H1 (cell line): ENCODE data around the gene TWIST2. TPM values are rescaled to one million over a fixed set of nuclear protein-coding genes. Genes with fewer than 3 reads are reported as not detected.

Experiments used
- CTCF ChIA-PET: fragments of 300-600 bp; sonication (Branson Sonifier 250); formaldehyde crosslinking; loops from one replicate; lab custom pipeline; 2021; ENCODE audit not compliant: partially characterized antibody; lab: Charles Lee
- POLR2A ChIA-PET: fragments of 300-600 bp; sonication (Branson Sonifier 250); formaldehyde crosslinking; loops from one replicate; lab custom pipeline; 2021; ENCODE audit warnings: inconsistent platforms; ENCODE audit not compliant: partially characterized antibody; lab: Charles Lee
- DNase-seq, 2 experiments: peaks; one replicate each; pipeline versions ENCODE4 v3.0.0 to v3.0.0-alpha.2; 2010 to 2022; ENCODE audit warnings: low spot score in 2 of 2, low read depth in 1 of 2, mixed read lengths in 1 of 2
- FAIRE-seq: peaks from 2 replicates; lab custom pipeline; 2011; peaks lifted over from hg19 to GRCh38; lab: Jason Lieb, UNC
- H2AFZ ChIP-seq: 2 replicates; pipeline ENCODE4 v1.8.1; 2012; ENCODE audit warnings: low read length, inconsistent platforms
- H2AK5ac ChIP-seq: 2 replicates; pipeline ENCODE4 v1.6.1; 2013; ENCODE audit warnings: low read depth, low read length
- H2BK120ac ChIP-seq: replicated peaks from 2 replicates; pipeline ENCODE3; 2013; ENCODE audit warnings: low read depth, low read length, inconsistent platforms
- H2BK12ac ChIP-seq: 2 replicates; pipeline ENCODE4 v1.6.1; 2013; ENCODE audit warnings: low read depth, low read length
- H2BK15ac ChIP-seq: 2 replicates; pipeline ENCODE4 v1.6.1; 2013; ENCODE audit warnings: low read length
- H2BK20ac ChIP-seq: 2 replicates; pipeline ENCODE4 v1.6.1; 2013; ENCODE audit warnings: low read length
- H2BK5ac ChIP-seq: 2 replicates; pipeline ENCODE4 v1.6.1; 2013; ENCODE audit warnings: low read depth, low read length
- H3K14ac ChIP-seq: 2 replicates; pipeline ENCODE4 v1.6.1; 2013; ENCODE audit warnings: inconsistent platforms; ENCODE audit not compliant: insufficient read length
- H3K18ac ChIP-seq: 2 replicates; pipeline ENCODE4 v1.6.1; 2013; ENCODE audit warnings: low read length; ENCODE audit errors: extremely low read depth
- H3K23ac ChIP-seq: 2 replicates; pipeline ENCODE4 v1.6.1; 2013; ENCODE audit warnings: inconsistent platforms; ENCODE audit not compliant: insufficient read length
- H3K23me2 ChIP-seq: 2 replicates; pipeline ENCODE4 v1.6.1; 2013; ENCODE audit warnings: low read depth, low read length
- H3K27ac ChIP-seq: 2 replicates; pipeline ENCODE4 v1.6.1; 2011; ENCODE audit warnings: low read depth, low read length, inconsistent platforms
- H3K27me3 ChIP-seq, 4 experiments: replicated peaks in 1 of 4; 1 replicate in 1 of 4; 2 replicates in 3 of 4; pipeline versions ENCODE4 v1.6.1 to v1.8.1; 2011 to 2013; ENCODE audit warnings: low read length in 3 of 4, mild to moderate bottlenecking in 3 of 4, inconsistent platforms in 2 of 4, mixed read lengths in 2 of 4, moderate library complexity in 1 of 4; ENCODE audit not compliant: control insufficient read depth in 3 of 4, insufficient read depth in 3 of 4; ENCODE audit errors: extremely low read depth in 1 of 4
- H3K36me3 ChIP-seq, 4 experiments: 2 replicates each; pipeline versions ENCODE4 v1.6.1 to v1.8.1; 2011 to 2013; ENCODE audit warnings: mild to moderate bottlenecking in 4 of 4, low read length in 3 of 4, moderate library complexity in 2 of 4, control low read depth in 1 of 4, inconsistent platforms in 1 of 4; ENCODE audit not compliant: insufficient read depth in 4 of 4, control insufficient read depth in 2 of 4
- H3K4ac ChIP-seq: replicated peaks from 2 replicates; pipeline ENCODE3; 2013; ENCODE audit warnings: low read length, low read depth, mixed read lengths, inconsistent platforms; ENCODE audit not compliant: insufficient read length
- H3K4me1 ChIP-seq, 4 experiments: replicated peaks in 1 of 4; 1 replicate in 1 of 4; 2 replicates in 3 of 4; pipeline versions ENCODE4 v1.6.1 to v1.8.1; 2011 to 2013; ENCODE audit warnings: low read length in 3 of 4, inconsistent platforms in 2 of 4, mixed read lengths in 1 of 4; ENCODE audit not compliant: insufficient read depth in 4 of 4, control insufficient read depth in 3 of 4
- H3K4me2 ChIP-seq, 2 experiments: 2 replicates each; pipeline versions ENCODE4 v1.6.1 to v1.8.1; 2011 to 2013; ENCODE audit warnings: low read depth in 2 of 2, low read length in 2 of 2, control low read depth in 1 of 2, inconsistent platforms in 1 of 2, mild to moderate bottlenecking in 1 of 2; ENCODE audit not compliant: insufficient read depth in 1 of 2
- H3K4me3 ChIP-seq, 4 experiments: fragments of 200-600, 300-600 bp in 1 of 4; sonication (generic), shearing (Covaris generic), sonication (Bioruptor Twin) in 1 of 4; 2 replicates each; pipeline versions ENCODE4 v1.5.1 to v1.8.1; 2011 to 2016; ENCODE audit warnings: low read length in 4 of 4, low read depth in 3 of 4, control low read depth in 2 of 4, inconsistent platforms in 2 of 4, mild to moderate bottlenecking in 2 of 4, mixed read lengths in 1 of 4, moderate library complexity in 1 of 4; ENCODE audit not compliant: insufficient read depth in 2 of 4; ENCODE audit errors: extremely low read depth in 1 of 4
- H3K56ac ChIP-seq: replicated peaks from 2 replicates; pipeline ENCODE3; 2013; ENCODE audit warnings: low read depth, mild to moderate bottlenecking, mixed read lengths, low read length, inconsistent platforms; ENCODE audit not compliant: insufficient read length
- H3K79me1 ChIP-seq: 2 replicates; pipeline ENCODE4 v1.6.1; 2013; ENCODE audit warnings: low read depth, low read length, control low read depth
- H3K79me2 ChIP-seq, 2 experiments: 2 replicates each; pipeline versions ENCODE4 v1.6.1 to v1.8.1; 2012 to 2013; ENCODE audit warnings: low read length in 2 of 2, mild to moderate bottlenecking in 2 of 2, inconsistent platforms in 1 of 2; ENCODE audit not compliant: insufficient read depth in 2 of 2, control insufficient read depth in 1 of 2
- H3K9ac ChIP-seq, 4 experiments: replicated peaks in 1 of 4; 1 replicate in 1 of 4; 2 replicates in 3 of 4; pipeline versions ENCODE4 v1.6.1 to v1.8.1; 2011 to 2013; ENCODE audit warnings: low read depth in 3 of 4, low read length in 3 of 4, control low read depth in 2 of 4, mild to moderate bottlenecking in 2 of 4, moderate library complexity in 2 of 4, inconsistent platforms in 1 of 4; ENCODE audit errors: extremely low read depth in 1 of 4
- H3K9me3 ChIP-seq, 2 experiments: 2 replicates each; pipeline versions ENCODE4 v1.6.1 to v1.8.1; 2012 to 2013; ENCODE audit warnings: mild to moderate bottlenecking in 2 of 2, moderate library complexity in 2 of 2, control low read depth in 1 of 2, inconsistent platforms in 1 of 2, low read depth in 1 of 2, low read length in 1 of 2, mixed read lengths in 1 of 2; ENCODE audit not compliant: insufficient read depth in 2 of 2
- H4K20me1 ChIP-seq, 2 experiments: replicated peaks in 1 of 2; 2 replicates each; pipeline versions ENCODE3 to v1.8.1; 2011 to 2013; ENCODE audit warnings: inconsistent platforms in 2 of 2, low read length in 2 of 2, mild to moderate bottlenecking in 1 of 2; ENCODE audit not compliant: insufficient read depth in 2 of 2, control insufficient read depth in 1 of 2
- H4K5ac ChIP-seq: 2 replicates; pipeline ENCODE4 v1.6.1; 2013; ENCODE audit warnings: low read length, low read depth, mixed read lengths, inconsistent platforms; ENCODE audit not compliant: insufficient read length
- H4K8ac ChIP-seq: 2 replicates; pipeline ENCODE4 v1.8.0; 2013; ENCODE audit warnings: mild to moderate bottlenecking, moderate library complexity, low read length, inconsistent platforms; ENCODE audit not compliant: insufficient read depth; ENCODE audit errors: extremely low read depth
- H4K91ac ChIP-seq: replicated peaks from 2 replicates; pipeline ENCODE3; 2013; ENCODE audit warnings: low read length, mixed read lengths, inconsistent platforms; ENCODE audit not compliant: insufficient read length
- ASH2L ChIP-seq: fragments of 200-600, 300-600 bp; sonication (generic); IDR thresholded peaks from one replicate; pipeline ENCODE4 v1.7.1; 2017; ENCODE audit warnings: low read length
- ATF2 ChIP-seq: IDR thresholded peaks from 2 replicates; pipeline ENCODE4 v1.6.1; 2012; ENCODE audit warnings: low read length, inconsistent platforms
- BACH1 ChIP-seq: IDR thresholded peaks from 2 replicates; pipeline ENCODE4 v1.6.1; 2012; ENCODE audit warnings: low read length, improper control_type of control experiment
- CBX5 ChIP-seq: fragments of 300-800, 300-1000 bp; sonication (generic); IDR thresholded peaks from 2 replicates; pipeline ENCODE4 v1.7.1; 2016; ENCODE audit warnings: antibody characterized with exemption, low read length, low read depth
- CHD1 ChIP-seq: IDR thresholded peaks from 2 replicates; pipeline ENCODE4 v1.6.1; 2012; ENCODE audit warnings: low read depth, low read length, improper control_type of control experiment
- CHD2 ChIP-seq: IDR thresholded peaks from 2 replicates; pipeline ENCODE4 v1.6.1; 2012; ENCODE audit warnings: low read length, improper control_type of control experiment
- EGR1 ChIP-seq: IDR thresholded peaks from 2 replicates; pipeline ENCODE4 v1.6.1; 2011; ENCODE audit warnings: low read depth, low read length, borderline replicate concordance
- KDM4A ChIP-seq: IDR thresholded peaks from one replicate; pipeline ENCODE4 v1.7.1; 2012; ENCODE audit warnings: low read depth, mild to moderate bottlenecking, moderate library complexity, low read length, inconsistent platforms; ENCODE audit not compliant: severe bottlenecking
- MAFK ChIP-seq: IDR thresholded peaks from 2 replicates; pipeline ENCODE4 v1.6.1; 2012; ENCODE audit warnings: low read depth, mild to moderate bottlenecking, improper control_type of control experiment, low read length
- RXRA ChIP-seq: IDR thresholded peaks from 2 replicates; pipeline ENCODE4 v1.6.1; 2011; ENCODE audit warnings: low read depth, mild to moderate bottlenecking, low read length, moderate library complexity; ENCODE audit not compliant: insufficient read depth
- SIX5 ChIP-seq: IDR thresholded peaks from 2 replicates; pipeline ENCODE4 v1.6.1; 2011; ENCODE audit warnings: mild to moderate bottlenecking, low read depth, low read length
- SP2 ChIP-seq: IDR thresholded peaks from 2 replicates; pipeline ENCODE4 v1.6.1; 2012; ENCODE audit warnings: mild to moderate bottlenecking, low read length, inconsistent platforms
- SRF ChIP-seq: IDR thresholded peaks from 2 replicates; pipeline ENCODE4 v1.6.1; 2011; ENCODE audit warnings: mild to moderate bottlenecking, low read depth, low read length, moderate library complexity
- TCF12 ChIP-seq: IDR thresholded peaks from 2 replicates; pipeline ENCODE4 v1.6.1; 2011; ENCODE audit warnings: low read depth, mild to moderate bottlenecking, low read length
- WGBS, 2 experiments: shearing (Covaris generic) in 1 of 2; methylation state at CpG; one replicate each; pipeline versions ENCODE4 v1.1.6 to v1.1.7; 2013 to 2015; ENCODE audit warnings: low lambda C conversion rate in 2 of 2, mixed read lengths in 2 of 2, inconsistent platforms in 1 of 2, low coverage in 1 of 2, missing lambda C conversion rate in 1 of 2; ENCODE audit not compliant: insufficient replicate concordance in 2 of 2, insufficient coverage in 1 of 2, insufficient read length in 1 of 2; ENCODE audit errors: extremely low coverage in 1 of 2, missing lambda C conversion rate in 1 of 2; 5-methylcytosine and 5-hydroxymethylcytosine counted together
- polyA plus RNA-seq, 7 experiments: library from polyadenylated mRNA; depleted of rRNA in 3 of 7; stranded (reverse) in 5 of 7; unstranded in 2 of 7; fragments of >200 nt in 5 of 7; fragments of 200-250 nt in 2 of 7; gene quantifications; 1 replicate in 5 of 7; 2 replicates in 1 of 7; 4 replicates in 1 of 7; pipeline versions ENCODE4 v1.2.1 to v1.2.3, GENCODE V29; 2011 to 2013; ENCODE audit warnings: missing spikeins in 2 of 7, mixed read lengths in 2 of 7
- total RNA-seq: library from RNA; stranded (reverse); fragmentation: NEBNext Ultra II Directional; extraction: Animal tissue kit (Norgen Biotek cat#: 25700); gene quantifications from 2 replicates; pipeline ENCODE4 v1.2.1, GENCODE V29; 2021

The TWIST2 gene
- total and polyA plus RNA-seq, 2 of the 8 experiments (the other 6 are each of a cell fraction or from before 2014, with no cell fraction given): 2.6 to 4.3 TPM

GRCh38 chr2:238899386-238899785, 51.5 kb downstream of the TWIST2 start:
- H3K79me1 ChIP-seq: no peaks in the 10 kb centered on the region; the same call in 1 of the 2 replicates
- TF ChIP-seq MAFK (no peak), ATF2 (no peak), SIX5 (no peak), BACH1 (no peak), SRF (no peak), TCF12 (no peak), SP2 (no peak), CHD2 (no peak), CBX5 (no peak), KDM4A (no peak), CHD1 (no peak), ASH2L (no peak), EGR1 (no peak), RXRA (no peak)

More at GRCh38 chr2:238899386-238899785, 51.5 kb downstream of the TWIST2 start:
- Histone ChIP-seq H3K4me1 (peaks cover 0 to 10% (median 7%) of the 10 kb centered on the region in 4 experiments; a peak in 6 of 7 replicates), H2BK20ac (no peak overlapping the region), H3K27ac (no peak overlapping the region), H2BK15ac (no peak overlapping the region), H3K79me2 (no peaks in the 10 kb centered on the region), H3K56ac (no peak overlapping the region), H2AFZ (no peak overlapping the region), H4K5ac (no peak overlapping the region), H3K27me3 (0 out of 7 replicates have a peak, but pooled peaks cover 0 to 3% (median 0%) of the 10 kb centered on the region in 4 experiments), H4K91ac (no peak overlapping the region), H3K14ac (no peak overlapping the region), H3K23me2 (peaks cover 20% of the 10 kb centered on the region; the same call in 1 of the 2 replicates), H2BK12ac (no peak overlapping the region), H3K9ac (no peak overlapping the region), H3K36me3 (no peaks in the 10 kb centered on the region), H3K23ac (no peak overlapping the region), H4K20me1 (peaks cover 0 to 9% of the 10 kb centered on the region in 2 experiments), H2BK5ac (no peak overlapping the region), H4K8ac (no peak overlapping the region), H3K18ac (no peak overlapping the region), H2BK120ac (no peak overlapping the region), H3K9me3 (no peaks in the 10 kb centered on the region), H3K4me2 (no peak overlapping the region), H3K4ac (no peak overlapping the region), H2AK5ac (no peak overlapping the region), H3K4me3 (no peak overlapping the region)
- no peak for FAIRE-seq
- ChIA-PET POLR2A (no interaction called here), CTCF (no interaction called here)
- 88% methylated on average over 7 of the region's 7 CpGs; no CpG with 5 or more reads in 1 of the 2 experiments for WGBS, 2 experiments
- no peak for DNase-seq
